ENCODE results near the gene NUDT11. TPM values are rescaled to one million over a fixed set of nuclear protein-coding genes. Genes with fewer than 3 reads are reported as not detected.
A peak's percentile ranks its signal among the peaks of the same experiment; 100 is the strongest.

NUDT11 gene
- total RNA-seq, 1 experiment from 2014 or later, result 23.6 TPM

DNA sequence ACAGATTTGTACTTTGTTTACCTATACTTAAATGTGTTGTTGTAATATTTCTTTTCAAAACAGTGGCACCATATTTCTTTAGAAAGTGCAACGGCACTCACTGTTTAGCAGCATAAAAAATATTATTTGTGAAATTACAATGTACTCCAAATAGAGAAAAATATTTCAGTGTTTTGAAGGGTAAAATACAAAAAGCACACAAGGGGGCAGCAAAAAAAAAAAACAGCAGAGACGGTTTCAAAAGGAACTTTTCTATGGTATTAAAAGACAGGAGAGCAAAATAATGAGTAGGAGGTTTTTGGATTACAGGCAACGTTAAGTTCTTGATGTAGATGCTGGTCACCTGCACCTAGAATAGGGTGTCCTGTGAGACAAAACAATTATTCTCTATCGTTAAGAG is 2.0 kb downstream of the NUDT11 start:
- H3K27me3 Mint-ChIP-seq (ENCODE audit: low read depth), result peaks cover 11% of the 10 kb centered on the region

More for the DNA sequence above, 2.0 kb downstream of the NUDT11 start:
- Histone ChIP-seq H4K91ac (ENCODE audit: insufficient read length, low read depth, low read length) (no peak overlapping the region), H2BK120ac (ENCODE audit: low read depth, low read length, poor library complexity, severe bottlenecking) (no peak overlapping the region), H3K27me3 (ENCODE audit: insufficient read depth, low read length) (no peaks in the 10 kb centered on the region), H2BK15ac (ENCODE audit: low read depth, low read length) (no peak overlapping the region), H3K4me2 (ENCODE audit: insufficient read depth, insufficient read length, low read length) (peak overlapping the region; percentile 54), H4K20me1 (ENCODE audit: control insufficient read depth, insufficient read depth, insufficient read length) (no peaks in the 10 kb centered on the region), H3K27ac (ENCODE audit: insufficient read length, low read depth, low read length) (no peak overlapping the region), H3K4ac (ENCODE audit: low read depth, low read length) (no peak overlapping the region), H4K5ac (ENCODE audit: insufficient read length, low read depth, low read length) (no peak overlapping the region), H3K56ac (ENCODE audit: insufficient read length, low read depth, low read length) (no peak overlapping the region), H3K4me1 (ENCODE audit: insufficient read depth, low read length) (no peaks in the 10 kb centered on the region), H2AK5ac (ENCODE audit: insufficient read length, low read length) (no peak overlapping the region), H2BK12ac (ENCODE audit: insufficient read length, low read depth, low read length) (no peak overlapping the region), H3K79me1 (ENCODE audit: insufficient read depth, low read depth, low read length, poor library complexity, severe bottlenecking) (no peaks in the 10 kb centered on the region), H3K23ac (ENCODE audit: insufficient read length, low read depth, low read length) (no peak overlapping the region), H3K23me2 (ENCODE audit: insufficient read length, low read depth, low read length, poor library complexity, severe bottlenecking) (no peaks in the 10 kb centered on the region), H3K14ac (ENCODE audit: insufficient read depth, low read length) (no peak overlapping the region), H3K18ac (ENCODE audit: insufficient read length, low read depth, low read length) (no peak overlapping the region), H2BK5ac (ENCODE audit: insufficient read length, low read length) (no peak overlapping the region), H3K79me2 (ENCODE audit: insufficient read depth, low read length) (no peaks in the 10 kb centered on the region), H3K9me3 (ENCODE audit: control insufficient read depth, low read depth, low read length) (peaks cover 23% of the 10 kb centered on the region), H2AFZ (ENCODE audit: low read length) (no peak overlapping the region), H3T11ph (ENCODE audit: low read length) (no peak overlapping the region), H3K9ac (ENCODE audit: extremely low read depth, insufficient read length, low read length) (no peak overlapping the region), H4K8ac (replicated peaks; ENCODE audit: insufficient read length, low read depth, low read length) (no peak overlapping the region), H2BK20ac (ENCODE audit: low read depth, low read length, poor library complexity, severe bottlenecking) (no peak overlapping the region)
- WGBS (ENCODE audit: extremely low coverage, insufficient read length, low lambda C conversion rate), result no CpG with 5 or more reads among the region's 4 CpGs
- peaks cover 10 to 19% (median 14%) of the 10 kb centered on the region in 3 experiments for H3K36me3 Mint-ChIP-seq (ENCODE audit: insufficient read depth in 1 of 3, low read depth in 3 of 3)
- no peak for DNase-seq
- TF ChIP-seq, protein P1, sequence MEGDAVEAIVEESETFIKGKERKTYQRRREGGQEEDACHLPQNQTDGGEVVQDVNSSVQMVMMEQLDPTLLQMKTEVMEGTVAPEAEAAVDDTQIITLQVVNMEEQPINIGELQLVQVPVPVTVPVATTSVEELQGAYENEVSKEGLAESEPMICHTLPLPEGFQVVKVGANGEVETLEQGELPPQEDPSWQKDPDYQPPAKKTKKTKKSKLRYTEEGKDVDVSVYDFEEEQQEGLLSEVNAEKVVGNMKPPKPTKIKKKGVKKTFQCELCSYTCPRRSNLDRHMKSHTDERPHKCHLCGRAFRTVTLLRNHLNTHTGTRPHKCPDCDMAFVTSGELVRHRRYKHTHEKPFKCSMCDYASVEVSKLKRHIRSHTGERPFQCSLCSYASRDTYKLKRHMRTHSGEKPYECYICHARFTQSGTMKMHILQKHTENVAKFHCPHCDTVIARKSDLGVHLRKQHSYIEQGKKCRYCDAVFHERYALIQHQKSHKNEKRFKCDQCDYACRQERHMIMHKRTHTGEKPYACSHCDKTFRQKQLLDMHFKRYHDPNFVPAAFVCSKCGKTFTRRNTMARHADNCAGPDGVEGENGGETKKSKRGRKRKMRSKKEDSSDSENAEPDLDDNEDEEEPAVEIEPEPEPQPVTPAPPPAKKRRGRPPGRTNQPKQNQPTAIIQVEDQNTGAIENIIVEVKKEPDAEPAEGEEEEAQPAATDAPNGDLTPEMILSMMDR (conservative IDR thresholded peaks at IDR 0.05), result peak; percentile 28; the same call in 2 of the 3 replicates
- H3K4me1 Mint-ChIP-seq, result peaks cover 4 to 9% of the 10 kb centered on the region in 2 experiments
- H3K4me3 Mint-ChIP-seq, result peak overlapping the region; percentile 83 to 89
- no peak overlapping the region for H3K27ac Mint-ChIP-seq
- H3K9me3 Mint-ChIP-seq, result peaks cover 38 to 64% of the 10 kb centered on the region in 2 experiments
